Activated CD8-positive, alpha-beta T cell treated with anti-CD3 and anti-CD28 coated beads for 36 hours (primary cell): ENCODE measurements around the gene UNC45A. TPM values are rescaled to one million over a fixed set of nuclear protein-coding genes. Genes with fewer than 3 reads are reported as not detected.

Experiments
- ATAC-seq: fragments of 200-7000 bp; cut with Tn5 transposase; one replicate; pipeline ENCODE4 v1.10.0; 2021; ENCODE audit warnings: mild to moderate bottlenecking, moderate library complexity
- CTCF ChIA-PET: fragments of 350-600 bp; sonication (Branson Sonifier 250); formaldehyde crosslinking; loops from one replicate; lab custom pipeline; 2021; ENCODE audit warnings: antibody characterized with exemption; lab: Charles Lee
- POLR2A ChIA-PET: fragments of 350-600 bp; sonication (Branson Sonifier 250); formaldehyde crosslinking; loops from one replicate; lab custom pipeline; 2021; ENCODE audit warnings: antibody characterized with exemption; lab: Charles Lee
- DNase-seq: peaks from one replicate; pipeline ENCODE4 v3.0.0-alpha.2; 2020
- H3K27ac Mint-ChIP-seq: one replicate; pipeline ENCODE4 v1.8.0; 2021; ENCODE audit warnings: mild to moderate bottlenecking, mixed read lengths
- H3K27me3 Mint-ChIP-seq: one replicate; pipeline ENCODE4 v1.8.0; 2021; ENCODE audit warnings: mixed read lengths
- H3K36me3 Mint-ChIP-seq: one replicate; pipeline ENCODE4 v1.8.0; 2021; ENCODE audit warnings: low read depth, mixed read lengths
- H3K4me1 Mint-ChIP-seq: one replicate; pipeline ENCODE4 v1.8.0; 2021; ENCODE audit warnings: low read depth, mixed read lengths
- H3K4me3 Mint-ChIP-seq: one replicate; pipeline ENCODE4 v1.8.0; 2021; ENCODE audit warnings: mild to moderate bottlenecking, moderate library complexity, mixed read lengths
- H3K9me3 Mint-ChIP-seq: one replicate; pipeline ENCODE4 v1.8.0; 2021; ENCODE audit warnings: mixed read lengths
- CTCF ChIP-seq: fragments of 200-600 bp; IDR thresholded peaks from one replicate; pipeline ENCODE4 v1.8.0; 2022; ENCODE audit warnings: antibody characterized with exemption, mild to moderate bottlenecking
- intact Hi-C: fragments of 100-400 bp; cut with micrococcal nuclease; formaldehyde crosslinking; loops from one replicate; pipeline ENCODE4 v1.10.0; 2022
- total RNA-seq, 2 experiments: library from RNA; stranded (reverse); gene quantifications; one replicate each; pipeline ENCODE4 v1.2.3, GENCODE V29; 2021

The UNC45A gene
- total RNA-seq, 2 experiments from 2014 or later, result 65.0 to 66.8 TPM

GRCh38 chr15:90946941-90947576 lies 12.0 kb downstream of the UNC45A start:
- ATAC-seq (no peak), DNase-seq (no peak)
- H3K27ac Mint-ChIP-seq, result no peak overlapping the region
- no peak for TF ChIP-seq CTCF
- H3K36me3 Mint-ChIP-seq, result peaks cover 32% of the 10 kb centered on the region
- no peak overlapping the region for H3K4me3 Mint-ChIP-seq
- ChIA-PET POLR2A (interaction anchor here (1.0 to 1.5 kb wide), 3 partner anchors 8 to 15 kb away, joined by 3 to 5 read pairs (median 4); partner anchors contain the start of gene HDDC3), CTCF (interaction anchor here (1.8 to 2.7 kb wide), 2 partner anchors 9 to 14 kb away, joined by 11 to 18 read pairs; partner anchors contain the start of genes HDDC3 and UNC45A)
- H3K9me3 Mint-ChIP-seq, result no peaks in the 10 kb centered on the region
- no peaks in the 10 kb centered on the region for H3K4me1 Mint-ChIP-seq
- no peaks in the 10 kb centered on the region for H3K27me3 Mint-ChIP-seq
- intact Hi-C loops, result no loop called here

GRCh38 chr15:90947577-90948357 lies 12.7 kb downstream of the UNC45A start:
- ATAC-seq (no peak), DNase-seq (no peak)
- Mint-ChIP-seq H3K36me3 (peaks cover 36% of the 10 kb centered on the region), H3K27me3 (no peaks in the 10 kb centered on the region), H3K4me1 (no peaks in the 10 kb centered on the region), H3K4me3 (no peak overlapping the region), H3K9me3 (no peaks in the 10 kb centered on the region), H3K27ac (no peak overlapping the region)
- intact Hi-C loops, result no loop called here
- POLR2A ChIA-PET, result interaction anchor here (1.1 to 2.4 kb wide), 3 partner anchors 9 to 13 kb away, joined by 4 to 11 read pairs (median 5); partner anchors contain the start of gene UNC45A
- TF ChIP-seq CTCF, result no peak
- CTCF ChIA-PET, result interaction anchor here (1.8 to 2.7 kb wide), 2 partner anchors 9 to 14 kb away, joined by 11 to 18 read pairs; partner anchors contain the start of genes HDDC3 and UNC45A

- ChIA-PET CTCF (interaction anchor here (0.8 to 2.3 kb wide), 4 partner anchors 9 to 467 kb away, joined by 3 to 10 read pairs (median 4); partner anchors contain the start of genes HDDC3 and UNC45A), POLR2A (interaction anchor here (1.4 to 2.4 kb wide), 3 partner anchors 10 to 17 kb away, joined by 3 to 11 read pairs (median 4); partner anchors contain the start of gene UNC45A)
- Mint-ChIP-seq H3K4me1 (no peaks in the 10 kb centered on the region), H3K27me3 (no peaks in the 10 kb centered on the region), H3K27ac (no peak overlapping the region), H3K9me3 (no peaks in the 10 kb centered on the region), H3K4me3 (no peak overlapping the region), H3K36me3 (peaks cover 33% of the 10 kb centered on the region)
- DNase-seq, result no peak
- ATAC-seq, result no peak
- TF ChIP-seq CTCF, result no peak
- intact Hi-C loops, result no loop called here
These were observed 13.4 kb downstream of the UNC45A start for GRCh38 chr15:90948506-90948905.

- Mint-ChIP-seq H3K4me1 (peaks cover 2% of the 10 kb centered on the region), H3K36me3 (peaks cover 30% of the 10 kb centered on the region), H3K9me3 (no peaks in the 10 kb centered on the region), H3K27ac (no peak overlapping the region), H3K4me3 (no peak overlapping the region), H3K27me3 (no peaks in the 10 kb centered on the region)
- intact Hi-C loops, result no loop called here
- ATAC-seq, result no peak
- ChIA-PET POLR2A (interaction anchor here (1.4 to 2.4 kb wide), 2 partner anchors 15 to 19 kb away, joined by 3 to 11 read pairs; partner anchors contain the start of gene UNC45A), CTCF (interaction anchor here (2.3 kb wide), 1 partner anchor 18 kb away, joined by 10 read pairs; the partner anchor contains the start of gene HDDC3)
- no peak for DNase-seq
- TF ChIP-seq CTCF, result no peak
These were observed 15.0 kb downstream of the UNC45A start for GRCh38 chr15:90949979-90950675.
